HFF-Myc (cell line): ENCODE measurements around the gene BUD31.

Source experiments
- DNase-seq: peaks from one replicate; pipeline ENCODE4 v3.0.0-alpha.2; 2011; ENCODE audit warnings: low read depth; ENCODE audit errors: extremely low read depth
- H3K4me3 ChIP-seq: replicated peaks from 2 replicates; pipeline ENCODE4 v1.5.1; 2011; ENCODE audit warnings: low read depth, mild to moderate bottlenecking, control low read depth, low read length
- CTCF ChIP-seq: IDR thresholded peaks from 2 replicates; pipeline ENCODE4 v1.5.1; 2012; ENCODE audit warnings: mild to moderate bottlenecking, low read depth, low read length, control low read depth; ENCODE audit errors: missing control alignments

BUD31 gene

GRCh38 chr7:99387912-99388311 is 20.9 kb upstream of the BUD31 start:
- H3K4me3 ChIP-seq, result no peak overlapping the region
- TF ChIP-seq CTCF, result no peak
- DNase-seq, result no peak

GRCh38 chr7:99389772-99390171 is 19.0 kb upstream of the BUD31 start:
- no peak overlapping the region for H3K4me3 ChIP-seq
- no peak for TF ChIP-seq CTCF
- no peak for DNase-seq

GRCh38 chr7:99390941-99391602 is 17.7 kb upstream of the BUD31 start:
- H3K4me3 ChIP-seq, result no peak overlapping the region
- no peak for DNase-seq
- no peak for TF ChIP-seq CTCF

- TF ChIP-seq CTCF, result no peak
- H3K4me3 ChIP-seq, result no peak overlapping the region; the same call in 1 of the 2 replicates
- DNase-seq, result no peak
Observed at GRCh38 chr7:99392046-99392445, 16.7 kb upstream of the BUD31 start.

GRCh38 chr7:99392659-99393354 is 16.0 kb upstream of the BUD31 start:
- peak overlapping the region; percentile 31 for H3K4me3 ChIP-seq
- DNase-seq, result no peak
- TF ChIP-seq CTCF, result no peak

- H3K4me3 ChIP-seq, result peak overlapping the region; percentile 31
- TF ChIP-seq CTCF, result no peak
- no peak for DNase-seq
Observed at GRCh38 chr7:99393355-99394187, 15.2 kb upstream of the BUD31 start.
